Measurements from ENCODE around the gene HOXA13. TPM values are rescaled to one million over a fixed set of nuclear protein-coding genes. Genes with fewer than 3 reads are reported as not detected.

Gene HOXA13
- total and polyA plus RNA-seq, 10 of the 15 experiments (the other 5 are each of a cell fraction or from before 2014, with no cell fraction given) = not detected

DNA sequence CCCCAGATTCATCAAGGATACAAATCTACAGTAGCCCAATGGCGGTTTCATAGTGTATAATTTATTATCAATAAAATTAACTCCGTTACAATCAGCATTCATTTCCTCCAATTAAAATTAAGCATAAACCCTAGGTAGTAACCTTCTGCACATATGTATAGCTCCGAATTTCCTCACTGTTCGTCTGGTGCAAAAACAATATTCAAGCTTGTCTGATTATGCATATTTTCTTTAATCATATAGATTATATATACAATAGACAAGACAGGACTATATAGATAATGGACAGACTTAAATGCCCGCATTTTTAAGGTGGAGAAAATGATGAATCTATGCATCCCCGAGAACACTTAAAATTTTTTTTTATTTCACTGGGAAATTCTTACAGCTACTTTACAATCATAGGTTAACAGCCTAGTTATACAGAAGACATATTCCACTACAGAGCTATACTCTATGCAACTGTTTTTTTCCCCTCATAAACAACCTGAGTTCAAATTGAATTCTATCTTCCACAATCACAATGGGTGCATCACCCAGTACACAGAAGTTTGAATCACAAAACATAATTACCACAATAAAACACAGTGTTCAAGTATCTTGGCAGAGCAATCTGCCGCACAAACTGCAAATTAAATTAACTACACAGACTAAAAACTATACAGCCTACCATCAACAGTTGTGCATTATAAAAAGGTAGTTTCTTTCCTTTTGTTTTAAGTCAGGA lies 37.2 kb downstream of the HOXA13 start:
- Histone ChIP-seq H3K27me3 (replicated peaks in 1 of 2; ENCODE audit: control insufficient read depth in 2 of 2, insufficient read depth in 2 of 2, low read length in 1 of 2) (peaks cover 15 to 48% of the 10 kb centered on the region in 2 experiments), H3K9ac (ENCODE audit: control insufficient read depth, insufficient read depth, low read length) (no peak overlapping the region), H3K79me2 (ENCODE audit: control insufficient read depth, insufficient read depth, low read length) (no peaks in the 10 kb centered on the region), H4K20me1 (ENCODE audit: control insufficient read depth, insufficient read depth) (no peaks in the 10 kb centered on the region), H3K4me3 (no peak overlapping the region), H3K4me2 (ENCODE audit: control insufficient read depth, insufficient read depth) (no peak overlapping the region), H3K4me1 (ENCODE audit: control insufficient read depth, insufficient read depth, low read length) (no peaks in the 10 kb centered on the region), H3K9me3 (replicated peaks; ENCODE audit: control insufficient read depth, insufficient read depth, low read length) (peaks cover 2% of the 10 kb centered on the region; the same call in 1 of the 3 replicates), H3K27ac (ENCODE audit: control insufficient read depth, insufficient read depth) (no peak overlapping the region), H3K36me3 (ENCODE audit: control insufficient read depth in 2 of 2, insufficient read depth in 2 of 2, low read length in 1 of 2) (no peaks in the 10 kb centered on the region), H2AFZ (ENCODE audit: control insufficient read depth, low read depth, low read length) (no peak overlapping the region)
- ChIA-PET SMC1A (ENCODE audit: uncharacterized antibody, unreplicated experiment) (interaction anchor here (0.8 to 1.4 kb wide), 5 partner anchors 12 to 793 kb away, joined by 3 to 5 read pairs (median 4); no protein-coding TSS in a partner anchor), POLR2A (no interaction called here), RAD21 (ENCODE audit: unreplicated experiment) (interaction anchor here (0.8 to 3.8 kb wide), 9 partner anchors 303 to 1270 kb away, joined by 3 to 46 read pairs (median 4); no protein-coding TSS in a partner anchor), CTCF (interaction anchor here (0.6 to 4.6 kb wide), 12 partner anchors 12 to 877 kb away, joined by 3 to 100 read pairs (median 6); partner anchors contain the start of gene HOXA3)
- in situ Hi-C loops (cut with MboI) = loop anchor here (25.0 kb wide), 1 partner anchor 1075 kb away; no protein-coding TSS in a partner anchor
- DNase-seq (ENCODE audit: low read depth, low spot score) (no peak), ATAC-seq (no peak), FAIRE-seq (no peak)
- 39% methylated on average over 7 of the region's 7 CpGs for WGBS (ENCODE audit: insufficient coverage, insufficient replicate concordance, low lambda C conversion rate, missing lambda C conversion rate)
- TF ChIP-seq, protein P1, sequence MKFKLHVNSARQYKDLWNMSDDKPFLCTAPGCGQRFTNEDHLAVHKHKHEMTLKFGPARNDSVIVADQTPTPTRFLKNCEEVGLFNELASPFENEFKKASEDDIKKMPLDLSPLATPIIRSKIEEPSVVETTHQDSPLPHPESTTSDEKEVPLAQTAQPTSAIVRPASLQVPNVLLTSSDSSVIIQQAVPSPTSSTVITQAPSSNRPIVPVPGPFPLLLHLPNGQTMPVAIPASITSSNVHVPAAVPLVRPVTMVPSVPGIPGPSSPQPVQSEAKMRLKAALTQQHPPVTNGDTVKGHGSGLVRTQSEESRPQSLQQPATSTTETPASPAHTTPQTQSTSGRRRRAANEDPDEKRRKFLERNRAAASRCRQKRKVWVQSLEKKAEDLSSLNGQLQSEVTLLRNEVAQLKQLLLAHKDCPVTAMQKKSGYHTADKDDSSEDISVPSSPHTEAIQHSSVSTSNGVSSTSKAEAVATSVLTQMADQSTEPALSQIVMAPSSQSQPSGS (IDR thresholded peaks at IDR 0.05; ENCODE audit: low read length) = no peak
- no peak for TF ChIP-seq ZNF207 (IDR thresholded peaks at IDR 0.05; ENCODE audit: borderline replicate concordance)
- no peak for TF ChIP-seq HDAC2 (IDR thresholded peaks at IDR 0.05)
- TF ChIP-seq IKZF1 (conservative IDR thresholded peaks at IDR 0.05) = no peak
- TF ChIP-seq, protein P2, sequence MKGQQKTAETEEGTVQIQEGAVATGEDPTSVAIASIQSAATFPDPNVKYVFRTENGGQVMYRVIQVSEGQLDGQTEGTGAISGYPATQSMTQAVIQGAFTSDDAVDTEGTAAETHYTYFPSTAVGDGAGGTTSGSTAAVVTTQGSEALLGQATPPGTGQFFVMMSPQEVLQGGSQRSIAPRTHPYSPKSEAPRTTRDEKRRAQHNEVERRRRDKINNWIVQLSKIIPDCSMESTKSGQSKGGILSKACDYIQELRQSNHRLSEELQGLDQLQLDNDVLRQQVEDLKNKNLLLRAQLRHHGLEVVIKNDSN (IDR thresholded peaks at IDR 0.05; ENCODE audit: borderline replicate concordance, extremely low read length, insufficient read depth, low read depth, low read length) = no peak
- TF ChIP-seq EZH2 (IDR thresholded peaks at IDR 0.05; ENCODE audit: borderline replicate concordance, control insufficient read depth, low read depth, low read length) = no peak
- no TSS peak for BruUV-seq (replicated peaks)
- intact Hi-C loops (cut with micrococcal nuclease; ENCODE audit: unreplicated experiment) = loop anchor here (5.0 kb wide), 2 partner anchors 305 to 1270 kb away; no protein-coding TSS in a partner anchor
